ENCODE results near the gene ANAPC1.
"Not testable (repeated sequence)": the region's sequence is repeated elsewhere in the genome, so short reads cannot be mapped to it uniquely, and the experiment has no call there.

Gene ANAPC1

GRCh38 chr2:111911295-111911977, 27.4 kb upstream of the ANAPC1 start:
- not testable (repeated sequence) for ATAC-seq (ENCODE audit: low read depth); DNase-seq (ENCODE audit: low spot score in 2 of 2); H3K27ac Mint-ChIP-seq; H3K27me3 Mint-ChIP-seq; H3K4me1 Mint-ChIP-seq; H3K36me3 Mint-ChIP-seq; H3K4me3 Mint-ChIP-seq; H3K9me3 Mint-ChIP-seq

DNA sequence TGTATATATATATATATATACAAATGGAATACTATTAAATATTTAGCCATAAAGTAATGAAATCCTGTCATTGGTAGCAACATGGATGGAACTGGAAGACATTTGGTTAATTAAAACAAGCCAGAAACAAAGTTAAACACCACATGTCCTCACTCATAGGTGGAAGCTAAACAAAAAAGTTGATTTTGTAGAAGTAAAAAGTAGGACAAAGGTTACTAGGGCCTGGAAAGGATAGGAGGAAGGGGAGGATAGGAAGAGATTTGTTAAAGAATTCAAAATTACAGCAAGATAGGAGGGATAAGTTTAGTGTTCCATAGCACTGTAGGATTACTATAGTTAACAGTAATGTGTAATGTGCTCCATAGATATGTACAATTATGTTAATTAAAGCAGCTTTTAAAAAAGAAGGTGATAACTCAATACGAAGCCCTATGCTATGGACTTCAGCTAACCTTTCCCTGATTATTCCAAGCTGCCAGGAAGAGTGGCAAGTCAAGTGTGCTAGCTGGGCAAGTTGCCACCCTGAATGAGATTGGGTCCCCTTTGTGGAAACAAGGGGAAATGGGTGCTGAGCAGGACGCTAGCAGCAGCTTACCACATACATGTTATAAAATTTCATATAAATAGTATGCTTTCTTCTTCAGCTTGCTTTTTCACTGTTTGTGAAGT, 26.8 kb upstream of the ANAPC1 start:
- Mint-ChIP-seq H3K4me1 (peaks cover 11% of the 10 kb centered on the region), H3K27me3 (no peaks in the 10 kb centered on the region), H3K27ac (no peak overlapping the region), H3K36me3 (no peaks in the 10 kb centered on the region), H3K9me3 (no peaks in the 10 kb centered on the region), H3K4me3 (no peak overlapping the region)
- no peak for ATAC-seq (ENCODE audit: low read depth)
- no peak for DNase-seq (ENCODE audit: low spot score in 2 of 2)

GRCh38 chr2:111909997-111910396, 26.0 kb upstream of the ANAPC1 start:
- H3K36me3 Mint-ChIP-seq; H3K27ac Mint-ChIP-seq; DNase-seq (ENCODE audit: low spot score in 2 of 2); ATAC-seq (ENCODE audit: low read depth); H3K27me3 Mint-ChIP-seq; H3K9me3 Mint-ChIP-seq; H3K4me3 Mint-ChIP-seq: not testable (repeated sequence)
- H3K4me1 Mint-ChIP-seq, result peaks cover 13% of the 10 kb centered on the region

GRCh38 chr2:111909079-111909478, 25.1 kb upstream of the ANAPC1 start:
- ATAC-seq (ENCODE audit: low read depth), result no peak
- Mint-ChIP-seq H3K4me1 (peaks cover 13% of the 10 kb centered on the region), H3K27ac (no peak overlapping the region), H3K4me3 (no peak overlapping the region), H3K9me3 (no peaks in the 10 kb centered on the region), H3K27me3 (no peaks in the 10 kb centered on the region), H3K36me3 (no peaks in the 10 kb centered on the region)
- no peak for DNase-seq (ENCODE audit: low spot score in 2 of 2)

DNA sequence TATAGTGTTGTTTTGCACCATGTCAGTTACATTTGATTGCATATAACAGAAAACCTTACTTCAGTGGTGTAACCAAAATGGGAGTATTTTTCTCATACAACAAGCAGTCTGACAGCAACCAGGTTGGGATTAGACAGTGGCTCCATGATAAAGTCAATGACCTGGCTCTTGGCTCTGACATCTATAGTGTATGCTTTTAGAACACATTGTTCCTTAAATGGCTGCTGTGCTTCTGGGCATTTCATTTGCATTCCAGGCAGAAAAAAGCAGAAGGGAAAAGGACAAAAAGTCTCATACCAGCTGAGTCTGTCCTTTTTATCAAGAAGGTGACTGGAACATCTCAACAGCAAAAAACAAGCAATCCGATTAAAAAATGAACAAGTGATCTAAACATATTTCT, 24.6 kb upstream of the ANAPC1 start:
- H3K9me3 Mint-ChIP-seq, result no peaks in the 10 kb centered on the region
- no peak overlapping the region for H3K4me3 Mint-ChIP-seq
- H3K4me1 Mint-ChIP-seq, result peaks cover 13% of the 10 kb centered on the region
- no peak for DNase-seq (ENCODE audit: low spot score in 2 of 2)
- no peak overlapping the region for H3K27ac Mint-ChIP-seq
- no peaks in the 10 kb centered on the region for H3K27me3 Mint-ChIP-seq
- no peak for ATAC-seq (ENCODE audit: low read depth)
- H3K36me3 Mint-ChIP-seq, result no peaks in the 10 kb centered on the region

GRCh38 chr2:111905990-111906735, 22.2 kb upstream of the ANAPC1 start:
- ATAC-seq (ENCODE audit: low read depth) (peak; percentile 66), DNase-seq (ENCODE audit: low spot score in 2 of 2) (no peak)
- Mint-ChIP-seq H3K27ac (peak overlapping the region; percentile 43), H3K36me3 (no peaks in the 10 kb centered on the region), H3K4me3 (no peak overlapping the region), H3K27me3 (peaks cover 1% of the 10 kb centered on the region), H3K9me3 (no peaks in the 10 kb centered on the region), H3K4me1 (peaks cover 13% of the 10 kb centered on the region)

DNA sequence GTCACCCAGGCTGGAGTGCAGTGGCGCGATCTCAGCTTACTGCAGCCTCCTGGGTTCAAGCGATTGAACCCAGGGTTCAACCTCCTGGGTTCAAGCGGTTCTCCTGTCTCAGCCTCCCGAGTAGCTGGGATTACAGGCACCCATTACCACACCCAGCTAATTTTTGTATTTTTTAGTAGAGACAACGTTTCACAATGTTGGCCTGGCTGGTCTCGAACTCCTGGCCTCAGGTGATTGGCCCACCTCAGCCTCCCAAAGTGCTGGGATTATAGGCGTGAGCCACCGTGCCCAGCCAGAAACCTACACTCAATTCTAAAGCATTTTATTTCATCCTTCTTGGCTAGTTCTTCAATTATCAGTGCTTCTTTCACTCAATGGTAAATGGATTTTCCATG, 21.5 kb upstream of the ANAPC1 start:
- peak overlapping the region; percentile 43 for H3K27ac Mint-ChIP-seq
- peaks cover 18% of the 10 kb centered on the region for H3K4me1 Mint-ChIP-seq
- not testable (repeated sequence) for H3K27me3 Mint-ChIP-seq; H3K9me3 Mint-ChIP-seq; H3K4me3 Mint-ChIP-seq; ATAC-seq (ENCODE audit: low read depth); DNase-seq (ENCODE audit: low spot score in 2 of 2); H3K36me3 Mint-ChIP-seq

GRCh38 chr2:111904726-111905474, 20.9 kb upstream of the ANAPC1 start:
- no peak for DNase-seq (ENCODE audit: low spot score in 2 of 2)
- Mint-ChIP-seq H3K27me3 (peaks cover 1% of the 10 kb centered on the region), H3K4me3 (no peak overlapping the region), H3K27ac (no peak overlapping the region), H3K36me3 (no peaks in the 10 kb centered on the region), H3K4me1 (peaks cover 18% of the 10 kb centered on the region), H3K9me3 (no peaks in the 10 kb centered on the region)
- no peak for ATAC-seq (ENCODE audit: low read depth)

DNA sequence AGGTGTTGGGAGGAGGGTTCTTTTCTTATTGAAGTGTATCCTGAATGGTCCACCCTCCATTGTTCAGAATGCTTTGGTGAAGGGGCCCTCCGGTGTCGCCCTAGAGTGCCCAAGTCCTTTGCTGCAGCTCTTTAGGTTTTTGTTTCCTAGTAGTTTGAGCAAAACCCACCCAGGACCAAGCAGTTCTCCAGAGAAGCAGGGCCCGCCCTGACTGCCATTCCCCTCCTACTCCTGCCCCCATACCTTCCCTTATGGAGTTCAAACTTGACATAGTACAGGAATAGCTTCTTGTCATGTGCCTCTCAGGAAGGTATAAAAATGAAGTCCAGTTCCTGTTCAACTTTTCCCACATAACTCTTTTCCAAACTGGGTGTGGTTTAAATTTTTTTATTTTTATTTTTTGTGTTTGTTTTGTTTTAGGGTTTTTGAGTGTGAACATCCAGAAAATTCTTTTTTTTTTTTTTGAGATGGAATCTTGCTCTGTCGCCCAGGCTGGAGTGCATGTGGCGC, 20.0 kb upstream of the ANAPC1 start:
- H3K36me3 Mint-ChIP-seq, result no peaks in the 10 kb centered on the region
- DNase-seq (ENCODE audit: low spot score in 2 of 2) (no peak), ATAC-seq (ENCODE audit: low read depth) (no peak)
- no peak overlapping the region for H3K4me3 Mint-ChIP-seq
- H3K4me1 Mint-ChIP-seq, result peaks cover 18% of the 10 kb centered on the region
- H3K27me3 Mint-ChIP-seq, result peaks cover 1% of the 10 kb centered on the region
- no peaks in the 10 kb centered on the region for H3K9me3 Mint-ChIP-seq
- H3K27ac Mint-ChIP-seq, result no peak overlapping the region

DNA sequence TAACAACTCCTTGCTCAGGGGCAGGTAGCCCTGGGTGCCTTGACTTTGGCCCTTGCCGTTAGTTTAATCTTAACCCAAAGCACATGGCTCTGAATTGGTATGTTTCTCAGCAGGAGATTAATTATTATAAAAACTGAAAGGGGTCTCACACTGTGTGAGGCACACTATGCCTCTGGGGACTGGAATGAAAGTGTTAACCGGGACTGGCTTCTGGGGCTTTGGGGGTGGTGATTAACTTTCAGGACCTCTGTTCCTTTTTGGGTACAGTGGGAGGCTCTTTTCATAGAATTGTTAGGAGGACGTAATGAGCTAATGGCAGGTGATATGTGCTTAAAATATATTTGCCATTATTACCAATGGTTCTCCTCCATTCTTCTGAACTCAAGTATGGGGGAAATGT, 19.5 kb upstream of the ANAPC1 start:
- Mint-ChIP-seq H3K27ac (no peak overlapping the region), H3K9me3 (no peaks in the 10 kb centered on the region), H3K4me1 (peaks cover 18% of the 10 kb centered on the region), H3K36me3 (no peaks in the 10 kb centered on the region), H3K4me3 (no peak overlapping the region), H3K27me3 (peaks cover 1% of the 10 kb centered on the region)
- DNase-seq (ENCODE audit: low spot score in 2 of 2) (no peak), ATAC-seq (ENCODE audit: low read depth) (no peak)

GRCh38 chr2:111900859-111901258, 16.9 kb upstream of the ANAPC1 start:
- Mint-ChIP-seq H3K9me3 (no peaks in the 10 kb centered on the region), H3K4me3 (no peak overlapping the region), H3K36me3 (no peaks in the 10 kb centered on the region), H3K4me1 (peaks cover 13% of the 10 kb centered on the region), H3K27ac (no peak overlapping the region), H3K27me3 (peaks cover 10% of the 10 kb centered on the region)
- DNase-seq (ENCODE audit: low spot score in 2 of 2) (no peak), ATAC-seq (ENCODE audit: low read depth) (no peak)

- H3K36me3 Mint-ChIP-seq, result no peaks in the 10 kb centered on the region
- peak; percentile 18 to 39 for DNase-seq (ENCODE audit: low spot score in 2 of 2)
- peaks cover 14% of the 10 kb centered on the region for H3K27me3 Mint-ChIP-seq
- peak overlapping the region; percentile 70 for H3K4me3 Mint-ChIP-seq
- no peaks in the 10 kb centered on the region for H3K9me3 Mint-ChIP-seq
- peaks cover 10% of the 10 kb centered on the region for H3K4me1 Mint-ChIP-seq
- H3K27ac Mint-ChIP-seq, result no peak overlapping the region
- ATAC-seq (ENCODE audit: low read depth), result peak; percentile 22
These were observed 14.9 kb upstream of the ANAPC1 start for GRCh38 chr2:111898703-111899514.
